IMR-90 (cell line): ENCODE results near the gene UBR7. TPM values are rescaled to one million over a fixed set of nuclear protein-coding genes. Genes with fewer than 3 reads are reported as not detected.
A peak's percentile ranks its signal among the peaks of the same experiment; 100 is the strongest.

Experiments used
- ATAC-seq: fragments of 200-7000 bp; cut with Tn5 transposase; 2 replicates; pipeline ENCODE4 v1.9.1; 2020; ENCODE audit warnings: low read depth, mild to moderate bottlenecking, moderate library complexity
- Bru-seq: library from RNA; stranded (reverse); fragments of 400-500 nt; gene quantifications from one replicate; lab custom pipeline; 2021; lab: Mats Ljungman, UMichigan
- BruChase-seq, 2 experiments: library from RNA; stranded (reverse); fragments of 400-500 nt; gene quantifications; one replicate each; lab custom pipeline; 2021; lab: Mats Ljungman, UMichigan
- BruUV-seq: library from RNA; stranded (reverse); fragments of 400-500 nt; replicated peaks from 2 replicates; lab custom pipeline; 2021; lab: Mats Ljungman, UMichigan
- CTCF ChIA-PET: fragments of 300-600 bp; formaldehyde crosslinking; extraction: SDS; loops from one replicate; lab custom pipeline; 2021; ENCODE audit warnings: antibody characterized with exemption; lab: Yijun Ruan, JAX
- POLR2A ChIA-PET: fragments of 300-600 bp; sonication (Branson Sonifier 250); formaldehyde crosslinking; loops from one replicate; lab custom pipeline; 2022; ENCODE audit warnings: antibody characterized with exemption; ENCODE audit not compliant: unreplicated experiment; lab: Charles Lee
- DNase-seq: peaks from one replicate; pipeline ENCODE4 v3.0.0; 2013
- H2AFZ ChIP-seq: replicated peaks from 2 replicates; pipeline ENCODE3; 2013; ENCODE audit warnings: low read length, mild to moderate bottlenecking; ENCODE audit not compliant: poor library complexity
- H2AK5ac ChIP-seq: 2 replicates; pipeline ENCODE4 v1.6.1; 2013; ENCODE audit warnings: low read depth, low read length, inconsistent platforms
- H2AK9ac ChIP-seq: replicated peaks from 2 replicates; pipeline ENCODE3; 2013; ENCODE audit warnings: mild to moderate bottlenecking, low read depth, low read length, moderate library complexity; ENCODE audit not compliant: poor library complexity
- H2BK120ac ChIP-seq: 2 replicates; pipeline ENCODE4 v1.6.1; 2013; ENCODE audit warnings: low read depth, low read length, inconsistent platforms
- H2BK15ac ChIP-seq: 3 replicates; pipeline ENCODE4 v1.6.1; 2013; ENCODE audit warnings: low read depth, low read length, inconsistent platforms
- H2BK20ac ChIP-seq: 2 replicates; pipeline ENCODE4 v1.6.1; 2013; ENCODE audit warnings: low read depth, mild to moderate bottlenecking, inconsistent platforms, low read length, moderate library complexity
- H2BK5ac ChIP-seq: 2 replicates; pipeline ENCODE4 v1.6.1; 2013; ENCODE audit warnings: mild to moderate bottlenecking, low read depth, low read length, inconsistent platforms; ENCODE audit not compliant: poor library complexity, severe bottlenecking
- H3K14ac ChIP-seq: replicated peaks from 2 replicates; pipeline ENCODE4 v1.6.1; 2013; ENCODE audit warnings: low read depth, low read length, inconsistent platforms
- H3K18ac ChIP-seq: 2 replicates; pipeline ENCODE4 v1.6.1; 2013; ENCODE audit warnings: low read depth, low read length, control low read depth
- H3K23ac ChIP-seq: 2 replicates; pipeline ENCODE4 v1.6.1; 2013; ENCODE audit warnings: low read depth, low read length, inconsistent platforms
- H3K27ac ChIP-seq: 2 replicates; pipeline ENCODE4 v1.5.1; 2013; ENCODE audit warnings: mild to moderate bottlenecking, control low read depth, low read length; ENCODE audit not compliant: insufficient read depth
- H3K27me3 ChIP-seq: 2 replicates; pipeline ENCODE4 v1.6.1; 2013; ENCODE audit warnings: low read length; ENCODE audit not compliant: control insufficient read depth, insufficient read depth
- H3K36me3 ChIP-seq: 2 replicates; pipeline ENCODE4 v1.6.1; 2013; ENCODE audit warnings: low read length, mixed read lengths; ENCODE audit not compliant: control insufficient read depth, insufficient read depth
- H3K4ac ChIP-seq: 2 replicates; pipeline ENCODE4 v1.6.1; 2013; ENCODE audit warnings: low read depth, low read length, inconsistent platforms
- H3K4me1 ChIP-seq: 2 replicates; pipeline ENCODE4 v1.6.1; 2013; ENCODE audit warnings: low read length, mixed read lengths; ENCODE audit not compliant: control insufficient read depth, insufficient read depth
- H3K4me2 ChIP-seq: 2 replicates; pipeline ENCODE4 v1.6.1; 2013; ENCODE audit warnings: low read depth, mild to moderate bottlenecking, control low read depth, low read length, moderate library complexity
- H3K4me3 ChIP-seq: 2 replicates; pipeline ENCODE4 v1.5.1; 2013; ENCODE audit warnings: low read depth, mild to moderate bottlenecking, control low read depth, low read length, moderate library complexity; ENCODE audit not compliant: insufficient read depth
- H3K56ac ChIP-seq: 2 replicates; pipeline ENCODE4 v1.6.1; 2013; ENCODE audit warnings: low read length, inconsistent platforms; ENCODE audit not compliant: insufficient read depth; ENCODE audit errors: extremely low read depth
- H3K79me1 ChIP-seq, 2 experiments: 2 replicates each; pipeline ENCODE4 v1.6.1; 2013; ENCODE audit warnings: low read length in 2 of 2, inconsistent platforms in 1 of 2, low read depth in 1 of 2
- H3K9ac ChIP-seq: 2 replicates; pipeline ENCODE4 v1.6.1; 2013; ENCODE audit warnings: low read depth, low read length, control low read depth
- H3K9me1 ChIP-seq: 2 replicates; pipeline ENCODE4 v1.6.1; 2013; ENCODE audit warnings: low read length, inconsistent platforms; ENCODE audit not compliant: insufficient read depth
- H3K9me3 ChIP-seq: 2 replicates; pipeline ENCODE4 v1.6.1; 2013; ENCODE audit warnings: low read length; ENCODE audit not compliant: control insufficient read depth, insufficient read depth
- H4K20me1 ChIP-seq: 2 replicates; pipeline ENCODE4 v1.6.1; 2013; ENCODE audit warnings: low read length, inconsistent platforms; ENCODE audit not compliant: insufficient read depth
- H4K5ac ChIP-seq: 2 replicates; pipeline ENCODE4 v1.6.1; 2013; ENCODE audit warnings: mild to moderate bottlenecking, low read depth, low read length, control low read depth
- H4K8ac ChIP-seq, 2 experiments: 2 replicates each; pipeline ENCODE4 v1.6.1; 2013; ENCODE audit warnings: low read depth in 2 of 2, low read length in 2 of 2, control low read depth in 1 of 2, inconsistent platforms in 1 of 2
- H4K91ac ChIP-seq: 2 replicates; pipeline ENCODE4 v1.6.1; 2013; ENCODE audit warnings: low read depth, low read length, inconsistent platforms; ENCODE audit not compliant: insufficient read depth
- CHD1 ChIP-seq: IDR thresholded peaks from 2 replicates; pipeline ENCODE4 v1.6.1; 2012; ENCODE audit warnings: low read depth, low read length, improper control_type of control experiment
- FOS ChIP-seq: fragments of 150-350 bp; IDR thresholded peaks from 2 replicates; pipeline ENCODE4 v1.6.1; 2016; ENCODE audit warnings: low read depth, low read length
- MAZ ChIP-seq: IDR thresholded peaks from 2 replicates; pipeline ENCODE4 v1.6.1; 2012; ENCODE audit warnings: low read depth, mild to moderate bottlenecking, low read length, improper control_type of control experiment, moderate library complexity, borderline replicate concordance
- MXI1 ChIP-seq: IDR thresholded peaks from 2 replicates; pipeline ENCODE4 v1.6.1; 2012; ENCODE audit warnings: low read depth, mild to moderate bottlenecking, low read length, moderate library complexity, borderline replicate concordance
- POLR2A ChIP-seq: IDR thresholded peaks from 2 replicates; pipeline ENCODE4 v1.6.1; 2012; ENCODE audit warnings: mild to moderate bottlenecking, low read depth, low read length
- RFX5 ChIP-seq: IDR thresholded peaks from 2 replicates; pipeline ENCODE4 v1.8.0; 2012; ENCODE audit warnings: low read depth, mild to moderate bottlenecking, low read length, moderate library complexity
- SMC3 ChIP-seq: fragments of 150-350 bp; IDR thresholded peaks from 2 replicates; pipeline ENCODE4 v1.6.1; 2016; ENCODE audit warnings: low read depth, mild to moderate bottlenecking, antibody characterized with exemption, low read length, moderate library complexity
- WGBS, 2 experiments: methylation state at CpG; one replicate each; pipeline versions ENCODE4 v1.1.5 to v1.1.7; 2013; ENCODE audit warnings: missing lambda C conversion rate in 2 of 2; ENCODE audit not compliant: insufficient read length in 1 of 2; ENCODE audit errors: extremely low coverage in 2 of 2; 5-methylcytosine and 5-hydroxymethylcytosine counted together
- dilution Hi-C: fragments of 300-500 bp; cut with HindIII; formaldehyde crosslinking; loops from one replicate; pipeline ENCODE4 v1.14.3; 2018; ENCODE audit warnings: low sequenced_read_pairs; ENCODE audit not compliant: unreplicated experiment
- in situ Hi-C: fragments of 300-500 bp; cut with MboI; formaldehyde crosslinking; loops from 3 replicates; pipeline ENCODE4 v1.14.3; 2019; ENCODE audit warnings: low sequenced_read_pairs, inconsistent platforms, mixed read lengths
- intact Hi-C: fragments of 100-400 bp; cut with micrococcal nuclease; formaldehyde crosslinking; loops from 2 replicates; pipeline ENCODE4 v1.10.0; 2022
- long read RNA-seq: library from polyadenylated mRNA; unstranded; transcript quantifications from one replicate; pipeline ENCODE4 v2.0.0, GENCODE V29; 2021; ENCODE audit not compliant: unreplicated experiment
- polyA plus RNA-seq, 3 experiments: library from polyadenylated mRNA; depleted of rRNA; stranded (reverse); fragments of >200 nt; gene quantifications; 2 replicates each; pipeline ENCODE4 v1.2.3, GENCODE V29; 2012; ENCODE audit warnings: low replicate concordance in 1 of 3
- total RNA-seq: library from RNA; depleted of rRNA; stranded (reverse); fragments of >200 nt; gene quantifications from 2 replicates; pipeline ENCODE4 v1.2.3, GENCODE V29; 2012; rRNA removed
- TF ChIP-seq, protein P1 (sequence below): conservative IDR thresholded peaks from 2 replicates; pipeline ENCODE4 v1.5.1; 2012; ENCODE audit warnings: mild to moderate bottlenecking, low read depth, low read length, improper control_type of control experiment

UBR7 gene
- 29.4 and 55.8 TPM in 2 replicates for total RNA-seq
- polyA plus RNA-seq (2012; rRNA removed) = 20.3 and 24.2 TPM in 2 replicates
- polyA plus RNA-seq (2012; cell fraction: cytosol; rRNA removed) = 9.8 and 10.5 TPM in 2 replicates
- 6.4 and 13.4 TPM in 2 replicates for polyA plus RNA-seq (2012; cell fraction: nucleus; rRNA removed; ENCODE audit: low replicate concordance)
- percentile 50 among the genes with signal in this experiment for Bru-seq, nascent RNA
- percentile 68 among the genes with signal in this experiment for BruChase-seq, experiment 1, labeled RNA remaining after a 6-hour chase
- BruChase-seq, experiment 2, labeled RNA remaining after a 2-hour chase = percentile 58 among the genes with signal in this experiment
- long read RNA-seq, partial matches to known transcripts = 1 of 8 reads
- long read RNA-seq, other reads (novel, unspliced or antisense) = 3 of 8 reads

- H4K91ac ChIP-seq = peak within 1 kb of the TSS; percentile 77; the same call in 1 of the 2 replicates
- H3K9me1 ChIP-seq = no peaks in the 10 kb centered on the region; the same call in 1 of the 2 replicates
- H3K4me2 ChIP-seq = peak within 1 kb of the TSS; percentile 92
- no peaks in the 10 kb centered on the region for H4K20me1 ChIP-seq
- peak within 1 kb of the TSS; percentile 88 for H3K4me3 ChIP-seq
- DNase-seq = peak; percentile 96
- H2AK9ac ChIP-seq = peak within 1 kb of the TSS; percentile 98
- H3K9me3 ChIP-seq = no peaks in the 10 kb centered on the region
- H3K9ac ChIP-seq = peak within 1 kb of the TSS; percentile 67
- H2BK20ac ChIP-seq = no peak within 1 kb of the TSS
- no peak within 1 kb of the TSS; the same call in 2 of the 3 replicates for H2BK15ac ChIP-seq
- ChIA-PET CTCF (interaction anchor here (0.6 to 1.7 kb wide), 7 partner anchors 12 to 338 kb away, joined by 3 to 5 read pairs (median 3); partner anchors contain the start of genes LYSET and MOAP1), POLR2A (no interaction called here)
- peaks cover 15 to 34% of the 10 kb centered on the region in 2 experiments for H3K79me1 ChIP-seq
- H2BK120ac ChIP-seq = peak within 1 kb of the TSS; percentile 55; the same call in 1 of the 2 replicates
- ATAC-seq = peak; percentile 95
- TF ChIP-seq POLR2A (peak; percentile 80), CHD1 (0 out of 2 replicates have a peak, but pooled peaks have one; percentile 3), SMC3 (peak; percentile 29; the same call in 1 of the 2 replicates), RFX5 (no peak), MAZ (peak; percentile 66), FOS (no peak), MXI1 (no peak; the same call in 1 of the 2 replicates)
- TF ChIP-seq, protein P1, sequence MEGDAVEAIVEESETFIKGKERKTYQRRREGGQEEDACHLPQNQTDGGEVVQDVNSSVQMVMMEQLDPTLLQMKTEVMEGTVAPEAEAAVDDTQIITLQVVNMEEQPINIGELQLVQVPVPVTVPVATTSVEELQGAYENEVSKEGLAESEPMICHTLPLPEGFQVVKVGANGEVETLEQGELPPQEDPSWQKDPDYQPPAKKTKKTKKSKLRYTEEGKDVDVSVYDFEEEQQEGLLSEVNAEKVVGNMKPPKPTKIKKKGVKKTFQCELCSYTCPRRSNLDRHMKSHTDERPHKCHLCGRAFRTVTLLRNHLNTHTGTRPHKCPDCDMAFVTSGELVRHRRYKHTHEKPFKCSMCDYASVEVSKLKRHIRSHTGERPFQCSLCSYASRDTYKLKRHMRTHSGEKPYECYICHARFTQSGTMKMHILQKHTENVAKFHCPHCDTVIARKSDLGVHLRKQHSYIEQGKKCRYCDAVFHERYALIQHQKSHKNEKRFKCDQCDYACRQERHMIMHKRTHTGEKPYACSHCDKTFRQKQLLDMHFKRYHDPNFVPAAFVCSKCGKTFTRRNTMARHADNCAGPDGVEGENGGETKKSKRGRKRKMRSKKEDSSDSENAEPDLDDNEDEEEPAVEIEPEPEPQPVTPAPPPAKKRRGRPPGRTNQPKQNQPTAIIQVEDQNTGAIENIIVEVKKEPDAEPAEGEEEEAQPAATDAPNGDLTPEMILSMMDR = peak; percentile 44
- no peaks in the 10 kb centered on the region for H3K27me3 ChIP-seq
- peak within 1 kb of the TSS; percentile 44 for H3K56ac ChIP-seq
- peak within 1 kb of the TSS; percentile 68 to 91 for H4K8ac ChIP-seq
- H3K36me3 ChIP-seq = peaks cover under 1% of the 10 kb centered on the region; the same call in 1 of the 2 replicates
- H3K4ac ChIP-seq = peak within 1 kb of the TSS; percentile 90
- no peak within 1 kb of the TSS for H2AK5ac ChIP-seq
- intact Hi-C loops (loop anchor here (1.0 kb wide), 4 partner anchors 126 to 686 kb away; partner anchors contain the start of gene BTBD7), dilution Hi-C loops (no loop called here), in situ Hi-C loops (no loop called here)
- BruUV-seq = no TSS peak
- H3K23ac ChIP-seq = peak within 1 kb of the TSS; percentile 75
- H3K27ac ChIP-seq = peak within 1 kb of the TSS; percentile 51
- peak within 1 kb of the TSS; percentile 23; the same call in 1 of the 2 replicates for H3K14ac ChIP-seq
- peak within 1 kb of the TSS; percentile 77; the same call in 1 of the 2 replicates for H4K5ac ChIP-seq
- peak within 1 kb of the TSS; percentile 100 for H2AFZ ChIP-seq
- no peak within 1 kb of the TSS for H3K18ac ChIP-seq
- H3K4me1 ChIP-seq = peaks cover 2% of the 10 kb centered on the region; the same call in 1 of the 2 replicates
- 1% methylated on average over 22 of the region's 65 CpGs; no CpG with 5 or more reads in 1 of the 2 experiments for WGBS, 2 experiments
- peak within 1 kb of the TSS; percentile 37 for H2BK5ac ChIP-seq
Measured at GRCh38 chr14:93206793-93207467, at the start of gene UBR7, which contains the start of gene GON7. Gene UBR7, plus strand, starts transcription at chr14:93207256. Its CDS starts 36 bp downstream, at chr14:93207292. Gene GON7, minus strand, starts transcription at chr14:93207065. Its CDS starts 28 bp downstream, at chr14:93207037.
